Measurements from ENCODE around the gene ZNF69.
"Not testable (repeated sequence)": the region's sequence is repeated elsewhere in the genome, so short reads cannot be mapped to it uniquely, and the experiment has no call there.

The ZNF69 gene

DNA sequence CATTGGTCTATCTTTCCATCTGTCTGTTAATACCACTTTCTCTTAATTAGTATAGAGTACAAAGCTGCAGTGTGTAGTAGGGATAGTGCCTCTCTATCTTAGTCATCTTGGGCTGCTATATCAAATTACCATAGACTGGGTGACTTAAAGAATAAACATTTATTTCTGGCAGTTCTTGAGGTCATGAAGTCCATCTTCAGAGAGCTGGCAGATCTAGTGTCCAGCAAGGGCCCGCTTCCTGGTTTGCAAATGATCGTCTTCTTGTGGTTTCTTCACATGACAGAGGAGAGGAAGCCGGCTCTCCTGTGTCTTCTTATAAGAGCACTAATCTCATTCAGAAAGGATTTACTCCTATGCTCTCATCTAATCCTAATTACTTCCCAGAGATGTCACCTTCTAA is 43.5 kb downstream of the ZNF69 start:
- no peak overlapping the region; the same call in 1 of the 2 replicates for H3K27ac ChIP-seq (replicated peaks)
- DNase-seq (ENCODE audit: low read depth in 1 of 2, low spot score in 1 of 2): no peak
- no peak for TF ChIP-seq GABPA (IDR thresholded peaks at IDR 0.05; ENCODE audit: low read depth)
- TF ChIP-seq, protein P1, sequence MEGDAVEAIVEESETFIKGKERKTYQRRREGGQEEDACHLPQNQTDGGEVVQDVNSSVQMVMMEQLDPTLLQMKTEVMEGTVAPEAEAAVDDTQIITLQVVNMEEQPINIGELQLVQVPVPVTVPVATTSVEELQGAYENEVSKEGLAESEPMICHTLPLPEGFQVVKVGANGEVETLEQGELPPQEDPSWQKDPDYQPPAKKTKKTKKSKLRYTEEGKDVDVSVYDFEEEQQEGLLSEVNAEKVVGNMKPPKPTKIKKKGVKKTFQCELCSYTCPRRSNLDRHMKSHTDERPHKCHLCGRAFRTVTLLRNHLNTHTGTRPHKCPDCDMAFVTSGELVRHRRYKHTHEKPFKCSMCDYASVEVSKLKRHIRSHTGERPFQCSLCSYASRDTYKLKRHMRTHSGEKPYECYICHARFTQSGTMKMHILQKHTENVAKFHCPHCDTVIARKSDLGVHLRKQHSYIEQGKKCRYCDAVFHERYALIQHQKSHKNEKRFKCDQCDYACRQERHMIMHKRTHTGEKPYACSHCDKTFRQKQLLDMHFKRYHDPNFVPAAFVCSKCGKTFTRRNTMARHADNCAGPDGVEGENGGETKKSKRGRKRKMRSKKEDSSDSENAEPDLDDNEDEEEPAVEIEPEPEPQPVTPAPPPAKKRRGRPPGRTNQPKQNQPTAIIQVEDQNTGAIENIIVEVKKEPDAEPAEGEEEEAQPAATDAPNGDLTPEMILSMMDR (IDR thresholded peaks at IDR 0.05; ENCODE audit: insufficient read depth, low read length): no peak
- TF ChIP-seq POLR2AphosphoS5 (IDR thresholded peaks at IDR 0.05; ENCODE audit: low read depth): no peak
- TF ChIP-seq, protein P2, sequence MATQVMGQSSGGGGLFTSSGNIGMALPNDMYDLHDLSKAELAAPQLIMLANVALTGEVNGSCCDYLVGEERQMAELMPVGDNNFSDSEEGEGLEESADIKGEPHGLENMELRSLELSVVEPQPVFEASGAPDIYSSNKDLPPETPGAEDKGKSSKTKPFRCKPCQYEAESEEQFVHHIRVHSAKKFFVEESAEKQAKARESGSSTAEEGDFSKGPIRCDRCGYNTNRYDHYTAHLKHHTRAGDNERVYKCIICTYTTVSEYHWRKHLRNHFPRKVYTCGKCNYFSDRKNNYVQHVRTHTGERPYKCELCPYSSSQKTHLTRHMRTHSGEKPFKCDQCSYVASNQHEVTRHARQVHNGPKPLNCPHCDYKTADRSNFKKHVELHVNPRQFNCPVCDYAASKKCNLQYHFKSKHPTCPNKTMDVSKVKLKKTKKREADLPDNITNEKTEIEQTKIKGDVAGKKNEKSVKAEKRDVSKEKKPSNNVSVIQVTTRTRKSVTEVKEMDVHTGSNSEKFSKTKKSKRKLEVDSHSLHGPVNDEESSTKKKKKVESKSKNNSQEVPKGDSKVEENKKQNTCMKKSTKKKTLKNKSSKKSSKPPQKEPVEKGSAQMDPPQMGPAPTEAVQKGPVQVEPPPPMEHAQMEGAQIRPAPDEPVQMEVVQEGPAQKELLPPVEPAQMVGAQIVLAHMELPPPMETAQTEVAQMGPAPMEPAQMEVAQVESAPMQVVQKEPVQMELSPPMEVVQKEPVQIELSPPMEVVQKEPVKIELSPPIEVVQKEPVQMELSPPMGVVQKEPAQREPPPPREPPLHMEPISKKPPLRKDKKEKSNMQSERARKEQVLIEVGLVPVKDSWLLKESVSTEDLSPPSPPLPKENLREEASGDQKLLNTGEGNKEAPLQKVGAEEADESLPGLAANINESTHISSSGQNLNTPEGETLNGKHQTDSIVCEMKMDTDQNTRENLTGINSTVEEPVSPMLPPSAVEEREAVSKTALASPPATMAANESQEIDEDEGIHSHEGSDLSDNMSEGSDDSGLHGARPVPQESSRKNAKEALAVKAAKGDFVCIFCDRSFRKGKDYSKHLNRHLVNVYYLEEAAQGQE (IDR thresholded peaks at IDR 0.05; ENCODE audit: insufficient replicate concordance, low read depth): no peak
- TF ChIP-seq SPI1 (IDR thresholded peaks at IDR 0.05; ENCODE audit: borderline replicate concordance, low read depth): no peak
- H3K4me3 ChIP-seq (replicated peaks; ENCODE audit: insufficient read depth, low read length): no peak overlapping the region
- no peaks in the 10 kb centered on the region for H3K27me3 ChIP-seq (ENCODE audit: insufficient read depth, poor library complexity, severe bottlenecking)

DNA sequence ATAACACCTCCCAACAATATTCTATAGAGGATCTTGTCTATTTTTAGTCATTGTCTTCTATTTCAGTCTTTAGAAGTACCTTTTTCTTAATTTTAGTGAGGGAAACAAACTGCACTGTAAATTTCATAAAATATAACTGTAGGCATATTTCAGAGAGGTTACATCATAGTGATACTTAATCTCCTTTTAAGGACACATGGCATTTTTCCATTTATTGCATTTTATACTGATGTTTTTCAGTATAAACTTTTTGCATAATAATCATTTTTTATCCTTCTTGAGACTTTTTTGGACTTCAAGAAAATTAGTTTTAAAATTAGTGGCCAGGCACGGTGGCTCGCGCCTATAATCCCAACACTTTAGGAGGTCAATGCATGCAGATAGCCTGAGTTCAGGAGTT is 43.9 kb downstream of the ZNF69 start:
- Histone ChIP-seq H3K27ac (replicated peaks) (no peak overlapping the region), H3K27me3 (ENCODE audit: insufficient read depth, poor library complexity, severe bottlenecking) (no peaks in the 10 kb centered on the region), H3K4me3 (replicated peaks; ENCODE audit: insufficient read depth, low read length) (no peak overlapping the region)
- TF ChIP-seq POLR2AphosphoS5 (IDR thresholded peaks at IDR 0.05; ENCODE audit: low read depth) (no peak), GABPA (IDR thresholded peaks at IDR 0.05; ENCODE audit: low read depth) (no peak)
- TF ChIP-seq, protein P2 (IDR thresholded peaks at IDR 0.05; ENCODE audit: insufficient replicate concordance, low read depth): no peak
- TF ChIP-seq, protein P1 (IDR thresholded peaks at IDR 0.05; ENCODE audit: insufficient read depth, low read length): no peak
- DNase-seq (ENCODE audit: low read depth in 1 of 2, low spot score in 1 of 2): no peak

DNA sequence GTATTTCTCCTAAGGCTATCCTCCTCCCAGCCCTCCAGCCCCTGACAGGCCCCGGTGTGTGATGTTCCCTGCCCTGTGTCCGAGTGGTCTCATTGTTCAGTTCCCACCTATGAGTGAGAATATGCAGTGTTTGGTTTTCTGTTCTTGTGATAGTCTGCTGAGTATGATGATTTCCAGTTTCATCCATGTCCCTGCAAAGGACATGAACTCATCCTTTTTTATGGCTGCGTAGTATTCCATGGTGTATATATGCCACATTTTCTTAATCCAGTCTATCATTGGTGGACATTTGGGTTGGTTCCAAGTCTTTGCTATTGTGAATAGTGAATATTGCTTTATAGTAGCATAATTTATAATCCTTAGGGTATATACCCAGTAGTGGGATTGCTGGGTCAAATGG is 48.2 kb downstream of the ZNF69 start:
- H3K4me3 ChIP-seq (replicated peaks; ENCODE audit: insufficient read depth, low read length); DNase-seq (ENCODE audit: low read depth in 1 of 2, low spot score in 1 of 2); H3K27ac ChIP-seq (replicated peaks); H3K27me3 ChIP-seq (ENCODE audit: insufficient read depth, poor library complexity, severe bottlenecking): not testable (repeated sequence)

DNA sequence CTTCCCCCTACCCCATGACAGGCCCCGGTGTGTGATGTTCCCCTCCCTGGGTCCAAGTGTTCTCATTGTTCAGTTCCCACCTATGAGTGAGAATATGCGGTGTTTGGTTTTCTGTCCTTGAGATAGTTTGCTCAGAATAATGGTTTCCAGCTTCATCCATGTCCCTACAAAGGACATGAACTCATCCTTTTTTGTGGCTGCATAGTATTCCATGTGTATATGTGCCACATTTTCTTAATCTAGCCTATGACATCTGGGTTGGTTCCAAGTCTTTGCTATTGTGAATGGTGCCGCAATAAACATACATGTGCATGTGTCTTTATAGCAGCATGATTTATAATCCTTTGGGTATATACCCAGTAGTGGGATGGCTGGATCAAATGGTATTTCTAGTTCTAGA is 50.8 kb downstream of the ZNF69 start:
- not testable (repeated sequence) for H3K27me3 ChIP-seq (ENCODE audit: insufficient read depth, poor library complexity, severe bottlenecking); H3K4me3 ChIP-seq (replicated peaks; ENCODE audit: insufficient read depth, low read length); DNase-seq (ENCODE audit: low read depth in 1 of 2, low spot score in 1 of 2); H3K27ac ChIP-seq (replicated peaks)

DNA sequence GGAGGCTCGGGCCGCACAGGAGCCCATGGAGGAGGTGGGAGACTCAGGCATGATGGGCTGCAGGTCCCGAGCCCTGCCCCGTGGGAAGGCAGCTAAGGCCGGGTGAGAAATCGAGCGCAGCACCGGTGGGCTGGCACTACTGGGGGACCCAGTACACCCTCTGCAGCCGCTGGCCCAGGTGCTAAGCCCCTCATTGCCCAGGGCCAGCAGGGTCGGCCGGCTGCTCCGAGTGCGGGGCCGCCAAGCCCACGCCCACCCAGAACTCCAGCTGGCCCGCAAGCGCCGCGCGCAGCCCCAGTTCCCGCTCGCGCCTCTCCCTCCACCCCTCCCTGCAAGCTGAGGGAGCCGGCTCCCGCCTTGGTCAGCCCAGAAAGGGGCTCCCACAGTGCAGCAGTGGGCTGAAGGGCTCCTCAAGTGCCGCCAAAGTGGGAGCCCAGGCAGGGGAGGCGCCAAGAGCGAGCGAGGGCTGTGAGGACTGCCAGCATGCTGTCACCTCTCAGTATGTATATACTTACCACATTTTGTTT is 53.8 kb downstream of the ZNF69 start:
- not testable (repeated sequence) for H3K27ac ChIP-seq (replicated peaks); DNase-seq (ENCODE audit: low read depth in 1 of 2, low spot score in 1 of 2); H3K4me3 ChIP-seq (replicated peaks; ENCODE audit: insufficient read depth, low read length); H3K27me3 ChIP-seq (ENCODE audit: insufficient read depth, poor library complexity, severe bottlenecking)
